ENCODE data around the gene OR4D2.
A peak's percentile ranks its signal among the peaks of the same experiment; 100 is the strongest.

Gene OR4D2

DNA sequence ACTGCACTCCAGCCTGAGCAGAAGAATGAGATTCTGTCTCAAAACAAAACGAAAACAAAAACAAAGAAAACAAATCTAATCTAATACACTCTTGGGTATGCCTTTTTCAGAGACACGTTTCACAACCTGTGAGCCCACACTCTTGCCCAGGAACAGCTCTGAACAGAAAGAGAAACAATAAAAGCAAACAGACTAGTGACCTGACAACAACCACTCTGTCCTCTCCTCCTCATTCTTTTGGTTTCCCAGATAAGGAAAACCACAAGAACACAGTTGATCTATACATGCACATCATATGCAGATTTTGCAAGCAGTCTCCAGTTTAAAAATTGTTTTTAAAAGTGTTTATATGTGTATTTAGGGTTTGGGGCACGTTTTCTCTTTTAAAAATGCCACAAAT lies 51.0 kb downstream of the OR4D2 start:
- no peak for DNase-seq (ENCODE audit: low read depth)
- H3K4me3 ChIP-seq (ENCODE audit: low read depth, low read length), result no peak overlapping the region
- TF ChIP-seq, protein P1, sequence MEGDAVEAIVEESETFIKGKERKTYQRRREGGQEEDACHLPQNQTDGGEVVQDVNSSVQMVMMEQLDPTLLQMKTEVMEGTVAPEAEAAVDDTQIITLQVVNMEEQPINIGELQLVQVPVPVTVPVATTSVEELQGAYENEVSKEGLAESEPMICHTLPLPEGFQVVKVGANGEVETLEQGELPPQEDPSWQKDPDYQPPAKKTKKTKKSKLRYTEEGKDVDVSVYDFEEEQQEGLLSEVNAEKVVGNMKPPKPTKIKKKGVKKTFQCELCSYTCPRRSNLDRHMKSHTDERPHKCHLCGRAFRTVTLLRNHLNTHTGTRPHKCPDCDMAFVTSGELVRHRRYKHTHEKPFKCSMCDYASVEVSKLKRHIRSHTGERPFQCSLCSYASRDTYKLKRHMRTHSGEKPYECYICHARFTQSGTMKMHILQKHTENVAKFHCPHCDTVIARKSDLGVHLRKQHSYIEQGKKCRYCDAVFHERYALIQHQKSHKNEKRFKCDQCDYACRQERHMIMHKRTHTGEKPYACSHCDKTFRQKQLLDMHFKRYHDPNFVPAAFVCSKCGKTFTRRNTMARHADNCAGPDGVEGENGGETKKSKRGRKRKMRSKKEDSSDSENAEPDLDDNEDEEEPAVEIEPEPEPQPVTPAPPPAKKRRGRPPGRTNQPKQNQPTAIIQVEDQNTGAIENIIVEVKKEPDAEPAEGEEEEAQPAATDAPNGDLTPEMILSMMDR (IDR thresholded peaks at IDR 0.05; ENCODE audit: control insufficient read depth, extremely low read depth, insufficient read depth), result no peak

DNA sequence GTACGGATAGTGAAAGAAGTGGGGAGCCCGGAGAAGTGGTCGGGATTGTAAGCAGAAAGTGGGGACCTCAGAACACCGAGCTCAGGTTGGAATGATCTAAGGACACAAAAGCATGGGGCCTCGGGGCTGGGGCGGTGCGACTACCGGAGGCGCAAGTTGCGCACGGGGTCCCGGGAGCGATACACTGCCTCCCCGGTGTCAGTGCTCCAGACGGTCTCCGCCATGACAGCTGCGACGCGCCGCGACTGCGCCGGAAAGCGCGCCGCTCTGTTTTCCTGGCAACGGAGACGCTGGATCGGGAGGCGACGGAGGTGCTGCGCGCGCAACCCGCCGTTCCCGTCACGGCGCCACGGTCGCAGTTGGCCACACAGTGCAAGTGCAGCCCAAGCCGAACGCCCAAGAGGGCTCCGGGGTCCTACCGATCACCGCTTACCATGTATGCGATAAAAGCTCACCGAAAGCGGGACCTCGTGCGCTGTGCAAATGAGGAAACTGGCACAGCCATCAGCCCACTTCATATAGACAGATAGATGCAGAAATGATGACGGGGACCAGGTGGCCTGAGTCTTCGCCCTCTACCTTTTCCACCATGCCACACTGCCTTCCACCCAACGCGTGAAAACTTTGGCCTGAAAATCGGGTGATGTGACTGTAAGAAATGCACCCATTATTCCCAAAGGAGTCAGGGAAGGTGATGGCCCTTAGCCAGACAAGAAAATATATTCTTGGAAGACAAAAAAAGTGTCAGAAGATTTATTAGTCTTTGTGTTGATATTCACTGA lies 52.4 kb downstream of the OR4D2 start, which contains the start of gene MKS1:
Gene MKS1, minus strand, starts transcription at position 249 of the 782 bp plus-strand sequence. Its CDS starts 25 bp downstream, at position 224.
- TF ChIP-seq, protein P1 (IDR thresholded peaks at IDR 0.05; ENCODE audit: control insufficient read depth, extremely low read depth, insufficient read depth), result peak; percentile 67
- peak within 1 kb of the TSS; percentile 95 for H3K4me3 ChIP-seq (ENCODE audit: low read depth, low read length)
- peak; percentile 69 for DNase-seq (ENCODE audit: low read depth)

DNA sequence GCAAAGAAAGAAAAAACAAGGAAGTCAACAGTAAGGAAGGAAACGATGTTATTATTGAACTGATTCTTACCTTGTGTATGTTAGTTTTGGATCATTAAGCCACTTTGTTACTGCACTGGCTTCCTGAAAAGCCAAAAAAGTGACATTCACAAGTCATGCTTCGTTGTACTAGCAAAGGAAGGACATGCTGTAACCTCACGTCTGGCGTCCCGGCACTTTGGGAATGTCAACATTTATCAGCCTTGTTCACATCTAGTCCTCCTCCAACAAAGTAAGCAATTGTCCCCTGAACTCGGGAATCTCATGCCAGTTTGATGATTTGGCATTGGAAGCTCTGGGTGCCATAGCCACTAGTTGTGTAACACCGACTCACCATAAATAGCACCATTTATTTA lies 53.0 kb downstream of the OR4D2 start:
- TF ChIP-seq, protein P1 (IDR thresholded peaks at IDR 0.05; ENCODE audit: control insufficient read depth, extremely low read depth, insufficient read depth), result no peak
- DNase-seq (ENCODE audit: low read depth), result peak; percentile 13
- peak overlapping the region; percentile 95 for H3K4me3 ChIP-seq (ENCODE audit: low read depth, low read length)
